Measurements from ENCODE around the gene HOXB9. TPM values are rescaled to one million over a fixed set of nuclear protein-coding genes. Genes with fewer than 3 reads are reported as not detected.

The HOXB9 gene
- total RNA-seq, 1 donor = not detected

GRCh38 chr17:48631693-48632578 lies 5.8 kb upstream of the HOXB9 start:
- DNase-seq (ENCODE audit: low read depth) = no peak
- no peak overlapping the region for H3K4me3 ChIP-seq (ENCODE audit: low read depth, low read length)
- no peak for TF ChIP-seq CTCF (IDR thresholded peaks at IDR 0.05; ENCODE audit: insufficient read depth, low read length)

- no peak overlapping the region for H3K4me3 ChIP-seq (ENCODE audit: low read depth, low read length)
- no peak for DNase-seq (ENCODE audit: low read depth)
- no peak for TF ChIP-seq CTCF (IDR thresholded peaks at IDR 0.05; ENCODE audit: insufficient read depth, low read length)
Measured at GRCh38 chr17:48630925-48631692, 5.0 kb upstream of the HOXB9 start.

GRCh38 chr17:48630009-48630924 lies 4.1 kb upstream of the HOXB9 start:
- DNase-seq (ENCODE audit: low read depth) = no peak
- no peak for TF ChIP-seq CTCF (IDR thresholded peaks at IDR 0.05; ENCODE audit: insufficient read depth, low read length)
- H3K4me3 ChIP-seq (ENCODE audit: low read depth, low read length) = no peak overlapping the region

- TF ChIP-seq CTCF (IDR thresholded peaks at IDR 0.05; ENCODE audit: insufficient read depth, low read length) = no peak
- no peak overlapping the region for H3K4me3 ChIP-seq (ENCODE audit: low read depth, low read length)
- no peak for DNase-seq (ENCODE audit: low read depth)
Measured at GRCh38 chr17:48629411-48629759, 3.2 kb upstream of the HOXB9 start.

- no peak overlapping the region for H3K4me3 ChIP-seq (ENCODE audit: low read depth, low read length)
Measured at GRCh38 chr17:48628649-48629410, 2.7 kb upstream of the HOXB9 start.

More at GRCh38 chr17:48628649-48629410, 2.7 kb upstream of the HOXB9 start:
- no peak for DNase-seq (ENCODE audit: low read depth)
- TF ChIP-seq CTCF (IDR thresholded peaks at IDR 0.05; ENCODE audit: insufficient read depth, low read length) = no peak

Measured in fibroblast of the aortic adventitia (primary cell).